ENCODE results near the gene DUSP12. TPM values are rescaled to one million over a fixed set of nuclear protein-coding genes. Genes with fewer than 3 reads are reported as not detected.

The DUSP12 gene
- total RNA-seq, 1 donor from 2014 or later = 48.4 TPM

- DNase-seq = no peak
- H3K27ac Mint-ChIP-seq (ENCODE audit: unreplicated experiment) = no peak overlapping the region
- H3K4me3 Mint-ChIP-seq (ENCODE audit: unreplicated experiment) = no peak overlapping the region
- H3K9me3 Mint-ChIP-seq (ENCODE audit: unreplicated experiment) = no peaks in the 10 kb centered on the region
- TF ChIP-seq CTCF (IDR thresholded peaks at IDR 0.05; ENCODE audit: partially characterized antibody, unreplicated experiment) = no peak
- no peaks in the 10 kb centered on the region for H3K4me1 Mint-ChIP-seq (ENCODE audit: low read depth, unreplicated experiment)
- peaks cover 5% of the 10 kb centered on the region for H3K27me3 Mint-ChIP-seq (ENCODE audit: unreplicated experiment)
- no peaks in the 10 kb centered on the region for H3K36me3 Mint-ChIP-seq (ENCODE audit: unreplicated experiment)
Observed at GRCh38 chr1:161718559-161719324, 30.8 kb upstream of the DUSP12 start.

GRCh38 chr1:161719325-161719611 is 30.3 kb upstream of the DUSP12 start:
- TF ChIP-seq CTCF (IDR thresholded peaks at IDR 0.05; ENCODE audit: partially characterized antibody, unreplicated experiment) = no peak
- DNase-seq = no peak
- H3K27me3 Mint-ChIP-seq (ENCODE audit: unreplicated experiment) = peaks cover 5% of the 10 kb centered on the region
- H3K36me3 Mint-ChIP-seq (ENCODE audit: unreplicated experiment) = no peaks in the 10 kb centered on the region
- no peaks in the 10 kb centered on the region for H3K4me1 Mint-ChIP-seq (ENCODE audit: low read depth, unreplicated experiment)
- no peak overlapping the region for H3K4me3 Mint-ChIP-seq (ENCODE audit: unreplicated experiment)
- H3K9me3 Mint-ChIP-seq (ENCODE audit: unreplicated experiment) = no peaks in the 10 kb centered on the region
- H3K27ac Mint-ChIP-seq (ENCODE audit: unreplicated experiment) = no peak overlapping the region

DNA sequence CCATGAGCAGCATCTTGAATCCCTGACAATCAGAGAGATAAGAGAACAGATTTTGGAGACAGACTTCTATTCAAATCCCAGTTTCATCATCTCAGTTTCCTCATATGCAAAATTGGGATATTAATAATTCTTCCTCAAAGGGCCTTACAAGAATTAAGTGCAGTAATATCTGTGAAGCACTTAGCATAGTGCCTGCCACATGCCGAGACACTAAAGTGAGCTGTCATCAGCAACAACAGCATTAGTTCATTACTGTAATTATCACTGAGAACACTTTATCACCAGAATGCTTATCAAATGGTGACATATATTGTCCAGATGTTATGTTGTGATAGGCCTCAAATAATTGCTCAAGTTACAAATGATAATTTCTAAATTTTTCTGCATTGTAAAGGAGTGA is 29.2 kb upstream of the DUSP12 start:
- no peak for DNase-seq
- peaks cover 1% of the 10 kb centered on the region for H3K9me3 Mint-ChIP-seq (ENCODE audit: unreplicated experiment)
- no peaks in the 10 kb centered on the region for H3K36me3 Mint-ChIP-seq (ENCODE audit: unreplicated experiment)
- H3K4me1 Mint-ChIP-seq (ENCODE audit: low read depth, unreplicated experiment) = no peaks in the 10 kb centered on the region
- H3K27ac Mint-ChIP-seq (ENCODE audit: unreplicated experiment) = no peak overlapping the region
- H3K4me3 Mint-ChIP-seq (ENCODE audit: unreplicated experiment) = no peak overlapping the region
- peaks cover 7% of the 10 kb centered on the region for H3K27me3 Mint-ChIP-seq (ENCODE audit: unreplicated experiment)
- TF ChIP-seq CTCF (IDR thresholded peaks at IDR 0.05; ENCODE audit: partially characterized antibody, unreplicated experiment) = no peak

GRCh38 chr1:161720956-161721737 is 28.4 kb upstream of the DUSP12 start, which contains the start of gene FCRLB:
Gene FCRLB, plus strand, starts transcription at chr1:161721544. Its CDS starts 1,129 bp downstream, at chr1:161722673.
- Mint-ChIP-seq H3K4me1 (ENCODE audit: low read depth, unreplicated experiment) (peaks cover 5% of the 10 kb centered on the region), H3K4me3 (ENCODE audit: unreplicated experiment) (no peak within 1 kb of the TSS), H3K27ac (ENCODE audit: unreplicated experiment) (no peak within 1 kb of the TSS), H3K27me3 (ENCODE audit: unreplicated experiment) (peaks cover 12% of the 10 kb centered on the region), H3K36me3 (ENCODE audit: unreplicated experiment) (no peaks in the 10 kb centered on the region), H3K9me3 (ENCODE audit: unreplicated experiment) (peaks cover 2% of the 10 kb centered on the region)
- no peak for TF ChIP-seq CTCF (IDR thresholded peaks at IDR 0.05; ENCODE audit: partially characterized antibody, unreplicated experiment)
- no peak for DNase-seq
